Neural cell (in vitro differentiated cells): ENCODE results near the gene HECW1.

Experiments
- CTCF ChIP-seq: fragments of 450-650 bp; IDR thresholded peaks from 2 replicates; pipeline ENCODE4 v1.5.1; 2014; ENCODE audit warnings: antibody characterized with exemption, mild to moderate bottlenecking, moderate library complexity; ENCODE audit not compliant: poor library complexity, severe bottlenecking
- POLR2AphosphoS5 ChIP-seq: IDR thresholded peaks from 2 replicates; pipeline ENCODE4 v1.6.1; 2012

DNA sequence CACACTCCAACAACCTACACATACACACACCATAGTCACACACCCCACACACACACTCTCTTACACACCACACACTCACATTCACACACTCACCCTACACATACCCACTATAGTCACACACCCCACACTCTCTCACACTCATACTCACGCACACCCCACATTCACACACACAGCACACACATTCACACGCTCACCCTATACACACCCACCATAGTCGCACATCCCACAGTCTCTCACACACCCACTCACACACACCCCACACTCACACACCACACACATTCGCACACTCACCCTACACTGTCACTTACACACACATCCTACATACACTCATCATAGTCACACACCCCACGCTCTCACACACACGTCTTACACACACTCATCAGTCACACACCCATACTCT lies 85.6 kb downstream of the HECW1 start:
- no peak for TF ChIP-seq CTCF
- TF ChIP-seq POLR2AphosphoS5, result no peak
